WI38 (cell line): ENCODE measurements around the gene SLC35B2.

Experiments used
- H3K4me3 ChIP-seq: 2 replicates; pipeline ENCODE4 v1.5.1; 2011; ENCODE audit warnings: low read depth, mild to moderate bottlenecking, control low read depth, low read length
- CTCF ChIP-seq: IDR thresholded peaks from 2 replicates; pipeline ENCODE4 v1.5.1; 2012; ENCODE audit warnings: low read depth, mild to moderate bottlenecking, control low read depth, low read length

SLC35B2 gene

GRCh38 chr6:44271914-44272313 lies 14.6 kb upstream of the SLC35B2 start:
- TF ChIP-seq CTCF = no peak
- H3K4me3 ChIP-seq = no peak overlapping the region

- H3K4me3 ChIP-seq = no peak overlapping the region
- TF ChIP-seq CTCF = no peak
Measured at GRCh38 chr6:44271406-44271723, 14.0 kb upstream of the SLC35B2 start.

GRCh38 chr6:44270526-44271405 lies 13.4 kb upstream of the SLC35B2 start:
- no peak for TF ChIP-seq CTCF
- H3K4me3 ChIP-seq = no peak overlapping the region

GRCh38 chr6:44269921-44270525 lies 12.7 kb upstream of the SLC35B2 start, which contains the start of gene TMEM151B:
Gene TMEM151B (plus strand): TSS chr6:44270450. CDS start chr6:44270743, 293 bp downstream.
- TF ChIP-seq CTCF = no peak
- H3K4me3 ChIP-seq = no peak within 1 kb of the TSS

- no peak overlapping the region for H3K4me3 ChIP-seq
- TF ChIP-seq CTCF = no peak
Measured at GRCh38 chr6:44269178-44269920, 12.0 kb upstream of the SLC35B2 start.

GRCh38 chr6:44268095-44268628 lies 10.8 kb upstream of the SLC35B2 start:
- no peak overlapping the region for H3K4me3 ChIP-seq

More at GRCh38 chr6:44268095-44268628, 10.8 kb upstream of the SLC35B2 start:
- TF ChIP-seq CTCF = peak; percentile 97
